ENCODE measurements around the gene IL17REL.
"Not testable (repeated sequence)": the region's sequence is repeated elsewhere in the genome, so short reads cannot be mapped to it uniquely, and the experiment has no call there.

The IL17REL gene

GRCh38 chr22:49983148-49984042 is 29.2 kb downstream of the IL17REL start:
- DNase-seq = no peak

GRCh38 chr22:49981799-49982198 is 30.8 kb downstream of the IL17REL start:
- not testable (repeated sequence) for DNase-seq

- no peak for DNase-seq
Observed at GRCh38 chr22:49979587-49980264, 32.8 kb downstream of the IL17REL start.

- no peak for DNase-seq
Observed at GRCh38 chr22:49977578-49977977, 35.0 kb downstream of the IL17REL start.

GRCh38 chr22:49976439-49977175 is 36.0 kb downstream of the IL17REL start:
- DNase-seq = peak; percentile 54

GRCh38 chr22:49975543-49976389 is 36.8 kb downstream of the IL17REL start:
- DNase-seq = no peak

GRCh38 chr22:49973018-49973961 is 39.3 kb downstream of the IL17REL start:
- DNase-seq = no peak

GRCh38 chr22:49972163-49973017 is 40.2 kb downstream of the IL17REL start:
- DNase-seq = no peak

GRCh38 chr22:49971232-49972162 is 41.1 kb downstream of the IL17REL start:
- DNase-seq = no peak

- peak; percentile 82 for DNase-seq
Observed at GRCh38 chr22:49970528-49971231, 41.9 kb downstream of the IL17REL start.

- no peak for DNase-seq
Observed at GRCh38 chr22:49969751-49970527, 42.6 kb downstream of the IL17REL start.

GRCh38 chr22:49968831-49969661 is 43.5 kb downstream of the IL17REL start:
- DNase-seq = no peak

GRCh38 chr22:49968313-49968830 is 44.2 kb downstream of the IL17REL start:
- DNase-seq = no peak

GRCh38 chr22:49967706-49968208 is 44.8 kb downstream of the IL17REL start:
- DNase-seq = no peak

- DNase-seq = peak; percentile 3
Observed at GRCh38 chr22:49966774-49967705, 45.5 kb downstream of the IL17REL start.

Measured in SIG-M5 (cell line).